NCI-H69 (cell line): Measurements from ENCODE around the gene LTO1.

ENCODE experiments used
- DNase-seq: peaks from one replicate; lab custom pipeline; 2025; lab: John Stamatoyannopoulos, UW

The LTO1 gene, protein sequence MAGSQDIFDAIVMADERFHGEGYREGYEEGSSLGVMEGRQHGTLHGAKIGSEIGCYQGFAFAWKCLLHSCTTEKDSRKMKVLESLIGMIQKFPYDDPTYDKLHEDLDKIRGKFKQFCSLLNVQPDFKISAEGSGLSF

DNA sequence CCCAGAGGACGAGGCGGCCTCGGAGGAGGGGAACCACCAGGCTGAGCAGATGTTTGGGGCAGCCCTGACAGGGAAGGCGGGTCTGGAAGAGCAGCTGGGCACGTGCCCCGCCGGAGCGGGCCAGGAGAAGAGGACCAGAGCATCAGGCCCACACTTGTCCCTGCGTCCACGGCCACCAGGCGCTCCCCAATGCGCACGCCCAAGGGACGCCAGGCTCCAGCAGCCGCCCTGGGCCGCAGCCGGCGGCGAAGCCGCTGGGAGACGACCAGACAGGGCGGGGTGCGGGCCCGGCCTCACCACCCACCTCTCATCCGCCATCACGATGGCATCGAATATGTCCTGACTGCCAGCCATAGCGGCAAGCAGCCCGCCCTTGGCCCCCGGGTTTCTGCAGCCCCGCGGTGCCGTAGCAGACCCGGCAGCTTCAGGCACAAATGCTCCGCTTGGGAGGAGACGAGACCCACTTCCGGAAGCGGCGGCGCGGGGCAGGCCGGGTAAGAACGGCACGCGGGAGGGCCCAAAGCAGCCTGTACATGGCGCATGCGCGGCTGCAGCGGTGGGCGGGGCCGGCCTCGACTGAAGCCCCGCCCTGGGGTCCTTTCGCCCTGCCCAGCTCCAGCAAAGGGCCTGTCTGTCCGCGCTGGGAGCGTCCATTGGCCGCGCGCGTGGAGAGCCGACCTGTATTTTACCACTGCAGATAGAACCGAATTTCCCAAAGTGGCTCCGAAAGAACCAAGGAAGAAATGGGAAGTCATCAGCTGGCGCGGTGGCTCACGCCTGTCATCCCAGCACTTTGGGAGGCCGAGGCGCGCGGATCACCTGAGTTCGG, at the start of gene LTO1:
Gene LTO1, minus strand, starts transcription at position 468 of the 829 bp plus-strand sequence. Its CDS starts 114 bp downstream, at position 354.
- DNase-seq, result peak; percentile 97

DNA sequence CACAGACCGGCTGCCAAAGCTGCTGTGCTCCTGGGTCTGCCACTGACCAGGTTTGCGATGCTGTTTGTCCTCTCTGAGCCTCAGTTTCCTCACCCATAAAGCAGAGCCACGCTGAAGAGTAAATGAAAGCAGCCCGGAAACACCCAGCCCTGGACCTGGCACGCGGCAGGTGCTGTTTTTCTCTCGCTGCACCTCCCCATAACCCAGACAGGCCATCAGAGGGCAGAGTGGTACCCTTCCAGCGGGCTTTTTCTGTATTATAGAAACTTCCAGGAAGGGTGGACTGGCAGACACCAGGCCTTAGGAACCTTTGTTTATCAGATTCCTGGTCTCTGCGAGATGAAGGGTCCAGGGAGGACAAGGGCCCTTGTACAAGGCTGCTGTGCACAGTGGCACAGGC, 46.6 kb upstream of the LTO1 start:
- peak; percentile 19 for DNase-seq

DNA sequence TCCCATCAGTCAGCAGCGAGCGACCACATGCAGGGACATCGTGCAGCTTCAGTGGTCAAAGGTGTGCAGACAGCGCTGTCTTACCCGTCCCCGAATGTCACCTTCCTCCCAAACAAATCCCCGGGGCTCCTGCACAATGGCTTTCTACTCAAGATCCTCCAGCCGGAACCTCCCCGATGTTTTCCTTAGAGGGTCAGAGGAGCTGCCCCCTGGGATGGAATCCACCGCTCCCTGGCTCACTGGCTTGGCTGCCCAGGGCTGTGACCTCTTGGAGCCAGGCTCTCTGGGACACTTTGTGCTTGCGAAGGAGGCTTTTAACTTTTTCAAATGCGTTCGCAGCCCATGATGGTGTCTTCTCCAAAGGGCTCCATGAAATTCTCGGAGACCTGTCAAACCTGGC, 46.0 kb upstream of the LTO1 start:
- DNase-seq, result no peak

DNA sequence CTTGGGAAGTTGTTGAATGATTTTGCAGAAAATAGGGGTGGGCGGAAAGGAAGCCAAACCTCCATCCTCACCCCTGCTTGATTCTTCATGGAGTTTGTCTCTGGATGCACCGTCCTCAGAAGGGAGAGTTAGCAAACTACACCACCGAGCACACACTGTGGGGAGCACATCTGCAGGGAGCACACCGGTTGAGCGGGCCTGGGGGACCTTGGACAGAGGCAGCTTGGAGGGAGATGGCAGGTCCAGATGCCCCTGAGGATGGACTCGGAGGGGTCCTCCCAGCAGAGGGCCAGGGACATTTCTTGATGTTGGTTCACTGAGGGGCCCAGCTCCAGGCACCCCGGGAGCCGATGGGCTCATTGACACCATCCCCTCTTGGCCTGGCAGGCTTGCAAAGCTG, 43.8 kb upstream of the LTO1 start:
- no peak for DNase-seq

DNA sequence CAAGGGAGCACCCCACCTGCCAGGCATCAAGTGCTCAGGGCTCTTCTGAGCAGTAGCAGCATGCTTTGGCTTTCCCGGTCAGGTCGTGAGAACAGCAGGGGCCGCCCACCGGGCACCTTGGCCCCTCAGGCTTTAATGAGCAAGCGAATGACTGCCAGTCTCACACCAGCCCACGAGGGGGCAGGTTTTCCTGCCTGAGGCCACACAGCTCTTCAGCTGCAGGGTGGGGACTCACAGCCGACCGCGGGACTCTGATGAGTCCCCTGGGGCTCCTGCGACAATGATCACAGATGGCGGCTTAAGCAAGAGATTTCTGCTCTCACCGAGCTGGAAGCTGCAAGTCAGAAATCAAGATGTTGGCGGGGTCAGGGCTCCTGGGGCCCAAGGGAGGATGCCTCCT, 43.0 kb upstream of the LTO1 start:
- peak; percentile 92 for DNase-seq

DNA sequence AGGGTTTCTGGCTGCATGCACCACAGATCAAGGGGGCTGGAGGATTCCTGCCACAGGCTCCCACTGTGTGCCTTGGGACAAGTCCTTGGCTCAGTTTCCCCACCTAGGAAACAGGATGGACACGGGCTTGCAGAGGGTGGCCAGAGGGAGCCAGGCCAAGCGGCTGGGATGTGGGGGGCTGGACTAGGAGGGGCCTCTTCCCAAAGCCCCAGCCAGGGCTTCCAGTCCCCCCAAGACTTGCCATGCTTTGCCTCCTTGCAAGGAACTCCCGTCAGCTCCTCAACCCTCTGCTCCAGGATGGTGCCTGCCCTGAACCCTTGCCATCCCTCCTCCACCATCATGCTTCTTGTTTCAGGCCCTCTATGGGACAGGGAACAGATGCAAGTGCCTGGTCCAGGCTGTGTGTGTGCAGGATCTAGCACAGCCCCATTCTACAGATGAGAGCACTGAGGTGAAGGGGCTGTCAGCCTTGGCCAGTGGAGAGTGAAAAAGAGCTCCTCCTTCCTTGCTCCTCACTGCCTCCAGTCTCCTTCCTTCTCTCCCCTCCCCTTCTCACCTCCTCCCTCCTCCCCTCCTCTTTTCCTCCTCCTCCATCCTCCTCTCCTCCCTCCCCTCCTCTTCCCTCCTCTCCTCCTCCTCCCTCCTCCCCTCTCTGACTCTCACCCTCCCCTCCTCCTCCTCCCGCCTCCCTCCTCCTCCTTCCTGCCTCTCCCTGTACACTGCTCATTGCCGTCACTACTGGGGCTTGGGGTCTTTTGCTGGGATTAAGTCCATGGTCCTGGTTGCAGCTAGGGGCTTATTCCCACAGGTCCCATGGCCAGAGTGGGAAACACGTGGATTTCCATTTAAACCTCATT, 42.0 kb upstream of the LTO1 start:
- DNase-seq, result peak; percentile 43

DNA sequence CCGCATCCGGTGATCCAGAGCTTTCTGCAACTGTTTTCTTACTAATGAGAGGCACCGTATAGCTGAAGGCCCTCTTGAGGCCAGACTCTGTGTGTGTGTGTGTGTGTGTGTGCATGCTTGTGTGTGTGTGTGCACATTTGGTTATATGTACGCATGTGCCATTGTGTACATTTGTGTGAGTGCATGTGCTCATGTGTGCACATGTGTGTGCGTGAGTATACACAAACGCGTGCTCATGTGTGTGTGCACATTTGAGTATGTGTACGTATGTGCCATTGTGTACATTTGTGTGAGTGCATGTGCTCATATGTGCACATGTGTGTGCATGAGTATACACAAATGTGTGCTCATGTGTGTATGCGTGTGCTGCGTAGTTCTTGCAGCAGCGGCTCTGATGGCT, 40.9 kb upstream of the LTO1 start:
- no peak for DNase-seq

DNA sequence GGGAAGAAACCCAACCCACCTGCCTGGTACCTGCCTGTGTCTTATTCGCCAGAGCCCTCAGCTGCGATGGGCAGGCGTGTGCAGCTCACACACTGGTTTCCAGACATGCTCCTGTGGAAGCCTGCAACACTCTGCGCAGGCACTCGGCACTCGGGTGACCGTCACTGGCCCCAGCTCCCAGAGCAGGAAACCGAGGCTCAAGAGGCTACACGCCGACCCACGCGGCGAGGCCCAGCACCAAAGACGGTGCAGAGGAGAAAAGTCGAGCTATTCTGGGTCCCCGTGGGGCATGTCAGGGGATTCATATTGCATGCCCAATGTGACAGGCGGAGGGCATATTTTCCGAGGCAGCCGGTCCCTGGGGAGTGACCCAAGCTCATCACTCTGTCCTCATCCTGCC, 40.3 kb upstream of the LTO1 start:
- DNase-seq, result no peak

DNA sequence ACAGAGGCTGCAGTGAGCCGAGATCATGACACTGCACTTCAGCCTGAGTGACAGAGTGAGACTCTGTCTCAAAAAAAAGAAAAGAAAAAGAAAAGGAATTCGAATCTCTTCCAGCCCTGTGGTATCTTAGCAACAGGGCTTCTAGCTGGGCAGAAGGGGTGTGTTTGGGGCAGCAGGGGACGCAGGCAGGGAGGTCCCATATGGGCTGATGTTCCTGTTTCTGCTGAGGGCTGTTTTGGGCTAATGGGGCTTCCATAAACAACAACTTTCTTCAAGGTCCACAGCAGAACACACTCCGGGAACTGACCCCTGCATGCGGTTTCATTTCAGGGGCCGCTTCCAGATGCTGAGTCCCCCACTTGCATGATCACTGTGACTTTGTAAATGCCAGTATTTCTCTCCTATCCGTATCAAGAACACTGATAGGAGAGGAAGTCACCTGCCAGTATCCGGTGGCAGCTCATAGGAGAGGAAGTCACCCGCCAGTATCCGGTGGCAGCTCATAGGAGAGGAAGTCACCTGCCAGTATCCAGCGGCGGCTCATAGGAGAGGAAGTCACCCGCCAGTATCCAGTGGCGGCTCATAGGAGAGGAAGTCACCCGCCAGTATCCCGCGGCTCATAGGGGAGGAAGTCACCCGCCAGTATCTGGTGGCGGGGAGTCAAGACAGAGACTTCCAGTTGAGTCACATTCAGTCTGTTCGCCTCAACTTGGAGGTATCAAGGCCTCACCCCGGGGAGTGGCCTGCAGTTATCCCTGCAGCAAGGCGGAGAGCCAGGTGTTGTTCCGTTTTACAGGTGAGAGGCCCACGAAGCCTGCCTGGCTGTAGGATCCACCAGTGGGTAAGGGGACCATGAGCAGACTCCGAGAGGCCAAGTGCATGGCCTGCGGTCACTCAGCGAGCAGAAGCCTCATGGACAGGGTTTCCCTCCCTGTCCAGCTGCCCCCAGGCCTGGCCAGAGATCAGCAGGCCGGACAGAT, 37.0 kb upstream of the LTO1 start:
- peak; percentile 57 for DNase-seq

DNA sequence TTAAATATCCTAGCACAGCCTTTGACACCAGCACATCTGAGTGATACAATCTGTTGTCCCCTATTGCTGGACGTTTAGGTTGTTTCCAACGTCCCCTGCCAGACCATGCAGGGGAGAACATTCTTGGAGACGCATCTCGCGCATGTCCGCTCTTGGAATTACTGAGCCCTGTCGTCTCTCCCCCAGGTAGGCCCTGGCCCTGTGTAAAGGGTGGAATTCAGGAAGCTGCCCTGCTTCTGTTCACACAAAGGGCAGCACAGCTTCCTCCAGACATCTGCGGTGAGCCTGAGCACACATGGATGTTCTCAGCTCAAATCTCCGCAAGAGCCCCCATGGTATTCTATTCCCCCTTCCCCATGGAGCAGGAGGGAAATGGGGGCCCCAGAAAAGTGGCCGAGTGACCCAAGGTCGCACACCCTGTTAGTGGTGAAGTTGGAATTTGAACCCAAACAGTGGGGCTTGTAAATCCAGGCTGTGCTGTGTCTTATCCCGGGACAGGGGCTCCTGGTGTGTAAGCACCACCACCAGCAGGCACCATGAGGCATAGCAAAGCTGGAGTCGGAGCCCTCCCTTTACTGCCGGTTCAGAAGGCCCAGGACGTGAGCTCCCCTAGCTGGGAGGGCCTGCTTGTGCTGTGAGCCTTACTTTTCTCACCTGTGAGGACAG, 33.7 kb upstream of the LTO1 start:
- DNase-seq, result no peak

DNA sequence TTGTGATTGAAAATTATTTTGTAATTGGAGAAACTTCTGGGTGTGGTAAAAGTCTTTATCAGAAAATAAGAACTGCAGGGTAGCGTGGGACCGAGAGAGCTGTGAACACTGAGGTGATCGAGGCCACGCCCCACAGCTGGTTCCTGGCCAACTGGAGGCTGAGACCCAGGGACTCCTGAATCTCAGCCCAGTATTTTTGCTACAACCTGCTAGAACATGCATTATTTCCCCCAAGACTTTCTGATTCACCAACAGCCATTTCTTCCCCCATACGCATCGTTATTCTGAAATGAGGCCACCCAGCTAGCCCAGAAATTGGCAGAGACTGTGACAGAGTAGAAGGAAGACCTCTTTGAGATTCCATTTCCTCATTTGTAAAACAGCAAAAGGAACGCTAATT, 32.0 kb upstream of the LTO1 start:
- peak; percentile 79 for DNase-seq

DNA sequence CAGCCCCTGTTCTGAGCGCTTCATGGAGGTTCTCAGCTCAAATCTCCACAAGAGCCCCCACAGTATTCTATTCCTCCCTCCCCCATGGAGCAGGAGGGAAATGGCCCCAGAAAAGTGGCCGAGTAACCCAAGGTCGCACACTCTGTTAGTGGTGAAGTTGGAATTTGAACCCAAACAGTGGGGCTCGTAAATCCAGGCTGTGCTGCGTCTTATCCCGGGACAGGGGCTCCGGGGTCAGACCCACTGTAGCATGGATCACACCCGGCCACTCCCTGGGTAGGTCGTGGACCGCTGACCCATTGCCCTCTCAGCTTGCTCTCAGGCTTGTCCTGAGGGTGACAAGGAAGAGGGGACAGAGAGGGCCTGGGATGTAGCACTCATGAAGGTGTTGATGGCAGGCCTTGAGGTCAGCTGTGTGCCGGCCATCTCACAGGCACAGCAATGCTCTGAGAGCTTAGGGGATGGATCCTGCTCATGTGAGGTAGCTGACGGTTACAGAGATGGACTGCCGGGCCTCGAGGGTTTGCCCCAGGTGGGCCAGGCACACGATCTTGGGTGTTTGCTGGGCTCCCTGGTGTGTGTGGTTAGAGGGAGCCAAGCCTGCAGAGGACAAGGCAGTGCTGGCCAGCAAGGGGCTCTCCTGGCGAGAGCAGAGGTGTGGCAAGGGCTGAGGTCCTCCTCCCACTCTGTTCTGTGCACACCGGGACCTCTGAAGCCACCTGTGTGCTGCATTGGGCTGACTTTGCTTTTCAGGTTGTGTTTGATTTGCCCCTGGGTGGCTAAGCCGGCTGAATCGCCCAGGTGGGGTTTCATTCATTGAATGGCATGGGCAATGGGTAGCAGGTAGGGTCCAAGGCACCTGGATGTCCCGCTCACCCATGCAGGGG, 31.0 kb upstream of the LTO1 start:
- peak; percentile 89 for DNase-seq

DNA sequence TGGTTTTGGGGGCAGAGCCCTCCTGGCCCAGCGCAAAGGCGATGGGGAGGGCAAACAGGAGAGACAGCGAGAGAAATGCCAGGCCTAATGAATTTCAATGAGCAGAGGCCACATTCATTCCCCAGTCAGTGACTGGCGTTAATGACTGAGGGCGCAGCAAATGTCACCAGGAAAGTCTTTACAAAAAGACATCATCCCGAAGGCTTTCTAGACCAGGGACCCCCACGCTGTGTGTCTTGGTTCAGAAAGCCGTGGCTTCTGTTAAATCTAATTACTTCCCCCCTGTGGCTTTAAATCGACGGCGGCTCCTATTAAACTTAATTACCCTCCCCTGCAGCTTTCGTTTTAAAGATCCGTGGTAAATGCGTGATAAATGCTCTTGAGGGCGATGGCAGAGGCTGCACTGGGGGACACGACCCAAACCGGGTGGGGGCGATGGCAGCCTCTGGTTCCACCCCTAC, 30.2 kb upstream of the LTO1 start:
- DNase-seq, result peak; percentile 96

DNA sequence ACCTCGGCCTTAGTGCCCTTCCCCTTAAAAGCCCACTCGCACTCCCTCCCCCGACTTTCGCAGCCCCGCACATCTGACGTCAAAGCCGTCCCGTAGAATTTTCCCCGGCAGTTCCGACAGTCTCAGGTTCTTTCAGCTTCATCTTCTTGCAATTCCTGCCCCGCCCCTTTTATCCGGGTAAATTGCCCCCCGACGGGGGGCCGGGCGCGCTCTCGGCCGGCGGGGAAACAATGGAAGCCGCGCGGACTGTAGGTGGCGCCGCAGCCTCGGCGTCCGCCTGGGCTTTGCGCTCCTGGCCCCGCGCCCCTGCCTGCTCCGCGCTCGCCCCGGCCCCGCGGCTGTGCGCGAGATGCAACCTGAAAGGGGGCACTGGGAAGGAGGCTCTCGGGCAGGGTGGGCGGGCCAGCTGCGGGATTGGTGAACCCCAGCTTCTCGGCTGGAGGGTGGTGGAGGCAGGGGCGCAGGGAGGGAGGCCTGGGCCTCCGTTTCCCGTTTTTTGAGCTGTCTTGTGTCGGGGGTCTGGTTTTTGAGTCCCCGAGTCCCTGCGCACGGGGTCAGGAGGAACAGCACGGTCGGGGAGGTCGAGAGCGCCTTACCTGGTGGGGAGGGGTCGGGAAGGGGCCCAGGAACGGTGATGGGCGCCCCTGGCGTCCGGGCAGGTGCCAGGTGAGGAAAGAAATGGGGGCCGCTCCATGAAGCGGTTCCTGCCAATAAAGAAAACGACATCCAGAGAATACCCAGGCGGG, 29.5 kb upstream of the LTO1 start:
- peak; percentile 94 for DNase-seq

DNA sequence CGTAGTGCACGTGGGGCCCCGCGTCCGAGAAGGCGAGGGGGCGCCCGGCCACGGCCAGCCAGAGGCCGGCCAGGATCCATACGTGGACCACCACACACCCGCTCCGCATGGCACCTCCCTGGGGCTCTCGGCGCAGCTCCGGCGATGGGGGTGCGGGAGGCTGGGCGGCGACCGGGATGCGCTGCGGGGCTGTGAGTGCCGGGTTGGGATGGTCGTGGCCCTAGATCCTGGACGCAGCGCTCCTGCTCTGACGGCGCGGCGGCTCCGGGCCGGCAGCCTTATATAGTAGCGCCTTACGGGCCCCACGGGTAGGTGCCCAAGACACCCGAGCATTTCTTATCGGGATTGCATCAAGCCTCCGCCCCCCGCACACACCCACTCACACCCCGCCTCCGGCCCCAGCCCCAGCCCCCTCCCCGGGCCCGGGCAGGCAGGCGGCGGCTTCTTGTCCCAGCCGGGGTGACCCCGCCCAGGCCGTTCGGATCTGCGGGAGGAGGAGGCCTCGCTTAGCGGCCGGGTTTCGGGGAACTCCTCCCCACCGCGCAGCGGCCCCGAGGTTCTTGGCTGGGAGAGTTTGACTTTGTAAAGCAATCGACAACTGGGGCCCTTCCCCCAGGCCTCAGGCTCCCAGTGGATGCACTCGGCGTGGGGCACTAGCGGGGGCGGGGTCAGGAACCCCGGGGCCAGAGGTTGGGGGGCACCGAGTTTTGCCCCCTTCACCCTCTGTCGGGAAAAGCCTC, 28.8 kb upstream of the LTO1 start, which contains the start of gene FGF19:
Gene FGF19, minus strand, starts transcription at position 255 of the 740 bp plus-strand sequence. Its CDS starts 146 bp downstream, at position 109.
- DNase-seq, result peak; percentile 48

DNA sequence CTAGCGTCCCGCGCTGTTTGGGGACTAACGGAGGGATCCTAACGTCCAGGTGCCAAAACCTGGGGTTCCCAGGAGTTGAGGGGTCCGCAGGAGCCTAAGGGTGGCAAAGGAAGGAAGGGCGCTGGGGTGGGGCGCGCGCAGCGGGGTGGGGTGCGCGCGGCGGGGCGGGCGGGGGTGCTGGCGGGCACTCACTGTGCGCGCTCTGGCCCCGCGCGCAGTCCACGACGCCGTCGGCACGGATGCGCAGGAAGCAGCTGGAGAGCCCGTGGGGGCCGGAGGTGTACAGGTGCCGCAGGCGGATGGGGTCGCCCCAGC, 28.3 kb upstream of the LTO1 start:
- DNase-seq, result no peak

DNA sequence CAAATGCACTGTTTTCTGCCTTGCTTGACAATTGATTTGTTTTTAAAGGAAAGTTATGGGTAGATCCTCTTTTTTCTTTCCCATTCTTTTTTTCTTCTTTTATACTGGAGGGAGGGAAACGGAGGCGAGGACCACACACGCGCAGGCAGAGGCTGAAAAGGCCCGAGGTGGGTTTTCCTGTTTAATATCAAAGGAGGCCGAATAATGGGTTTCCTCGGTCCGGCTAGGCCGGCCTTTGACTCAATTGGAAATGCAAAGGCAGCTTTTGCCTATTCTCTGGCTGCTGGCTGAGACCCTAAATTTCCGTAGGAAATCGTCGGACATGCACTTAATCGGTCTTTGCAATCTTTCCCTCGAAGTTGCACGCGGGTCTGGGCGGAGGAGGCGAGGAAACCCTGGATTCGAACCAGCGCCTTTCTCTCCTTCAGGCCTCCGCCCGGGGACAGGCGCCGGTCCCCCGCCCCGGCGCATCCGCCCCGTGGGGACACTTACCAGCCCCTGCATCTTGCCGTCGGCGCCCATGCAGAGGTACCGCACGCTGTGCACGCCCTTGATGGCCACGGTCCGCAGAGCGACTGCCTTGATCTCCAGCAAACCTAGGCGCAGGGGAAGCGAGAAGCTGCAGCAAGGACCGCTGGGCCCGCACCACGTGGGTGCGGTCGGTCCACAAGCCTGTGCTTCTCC, 27.8 kb upstream of the LTO1 start:
- DNase-seq, result no peak

DNA sequence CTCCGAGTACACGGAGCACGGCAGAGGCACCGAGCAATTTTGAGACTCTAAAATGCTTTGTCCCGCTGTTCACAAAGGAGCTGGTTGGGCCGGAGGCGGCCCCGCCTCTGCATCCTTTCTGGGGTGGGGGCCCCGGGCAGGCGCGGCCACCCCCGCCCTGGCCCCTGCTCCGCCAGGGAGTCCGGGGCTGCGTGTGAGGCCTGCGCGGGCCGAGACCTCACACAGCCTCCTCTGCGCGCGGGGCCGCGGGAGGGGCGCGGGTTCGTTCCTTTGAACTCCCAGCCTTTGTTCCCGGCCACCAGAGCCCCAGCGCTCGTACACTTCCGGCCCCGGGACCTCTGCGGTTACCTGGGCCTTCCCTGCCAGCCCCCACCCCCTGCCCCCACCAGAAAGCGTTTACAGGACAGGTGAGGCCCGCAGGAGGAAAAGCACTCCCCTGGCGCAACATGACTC, 27.1 kb upstream of the LTO1 start:
- no peak for DNase-seq
